ENCODE results near the gene TUBB4B.

TUBB4B gene

GRCh38 chr9:137212520-137212919, 28.6 kb upstream of the TUBB4B start:
- DNase-seq (ENCODE audit: low read depth, low spot score), result no peak

- DNase-seq (ENCODE audit: low read depth, low spot score), result no peak
Measured at GRCh38 chr9:137213160-137214060, 27.7 kb upstream of the TUBB4B start.

DNA sequence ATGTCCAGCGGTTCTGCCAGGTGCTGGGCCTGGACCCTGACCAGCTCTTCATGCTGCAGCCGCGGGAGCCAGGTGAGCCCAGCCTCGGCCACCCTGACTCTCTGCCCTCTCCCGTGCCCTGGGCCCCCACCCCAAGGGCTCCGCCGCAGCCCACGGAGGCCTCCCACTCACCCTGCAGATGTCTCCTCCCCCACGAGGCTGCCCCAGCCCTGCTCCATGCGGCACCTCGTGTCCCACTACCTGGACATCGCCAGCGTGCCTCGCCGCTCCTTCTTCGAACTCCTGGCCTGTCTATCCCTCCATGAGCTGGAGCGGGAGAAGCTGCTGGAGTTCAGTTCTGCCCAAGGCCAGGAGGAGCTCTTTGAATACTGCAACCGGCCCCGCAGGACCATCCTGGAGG, 26.5 kb upstream of the TUBB4B start:
- no peak for DNase-seq (ENCODE audit: low read depth, low spot score)

GRCh38 chr9:137215196-137215986, 25.7 kb upstream of the TUBB4B start:
- no peak for DNase-seq (ENCODE audit: low read depth, low spot score)

- DNase-seq (ENCODE audit: low read depth, low spot score), result no peak
Measured at GRCh38 chr9:137216188-137216965, 24.7 kb upstream of the TUBB4B start.

DNA sequence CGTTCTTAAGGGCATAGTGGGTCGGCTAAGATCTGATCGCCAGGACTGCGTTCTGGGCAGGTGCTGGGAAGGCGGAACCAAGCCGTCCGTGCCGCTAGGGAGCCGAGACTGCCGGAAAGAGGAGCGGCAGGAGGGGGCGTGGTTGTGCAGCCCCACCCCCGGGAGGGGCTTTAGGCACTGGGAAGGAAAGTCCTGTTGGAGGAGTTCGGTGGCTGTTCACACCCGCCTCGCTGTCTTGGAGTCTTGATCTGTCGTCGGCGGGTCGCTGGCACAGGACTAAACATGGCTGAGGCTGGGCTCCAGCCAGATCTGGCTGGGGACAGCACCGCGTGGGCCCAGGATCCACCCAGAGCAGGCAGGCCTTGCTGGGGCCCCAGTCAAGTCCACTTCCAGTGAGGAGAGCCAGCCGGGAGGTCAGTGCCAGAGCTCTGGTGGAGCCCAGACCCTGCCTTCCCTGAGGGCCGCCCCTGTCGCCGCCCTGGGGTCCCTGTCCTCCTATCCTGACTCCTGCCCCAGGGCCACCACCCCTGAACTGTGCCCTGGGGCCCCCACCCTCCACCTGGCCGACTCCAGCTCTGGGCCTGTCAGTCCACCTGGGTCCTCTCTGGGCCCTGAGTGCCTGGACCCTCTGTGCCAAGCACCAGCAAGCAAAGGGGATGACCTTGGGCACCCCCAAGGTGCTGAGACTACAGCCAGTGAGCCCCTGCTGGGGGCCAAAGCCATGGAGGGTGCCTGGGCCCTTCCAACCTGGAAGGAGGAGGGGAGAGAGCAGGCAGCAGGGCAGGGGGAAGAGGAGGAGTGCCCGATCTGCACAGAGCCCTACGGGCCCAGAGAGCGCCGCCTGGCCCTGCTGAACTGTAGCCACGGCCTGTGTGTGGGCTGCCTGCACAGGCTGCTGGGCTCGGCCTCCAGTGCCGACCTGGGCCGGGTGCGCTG, 23.5 kb upstream of the TUBB4B start:
- DNase-seq (ENCODE audit: low read depth, low spot score), result no peak

DNA sequence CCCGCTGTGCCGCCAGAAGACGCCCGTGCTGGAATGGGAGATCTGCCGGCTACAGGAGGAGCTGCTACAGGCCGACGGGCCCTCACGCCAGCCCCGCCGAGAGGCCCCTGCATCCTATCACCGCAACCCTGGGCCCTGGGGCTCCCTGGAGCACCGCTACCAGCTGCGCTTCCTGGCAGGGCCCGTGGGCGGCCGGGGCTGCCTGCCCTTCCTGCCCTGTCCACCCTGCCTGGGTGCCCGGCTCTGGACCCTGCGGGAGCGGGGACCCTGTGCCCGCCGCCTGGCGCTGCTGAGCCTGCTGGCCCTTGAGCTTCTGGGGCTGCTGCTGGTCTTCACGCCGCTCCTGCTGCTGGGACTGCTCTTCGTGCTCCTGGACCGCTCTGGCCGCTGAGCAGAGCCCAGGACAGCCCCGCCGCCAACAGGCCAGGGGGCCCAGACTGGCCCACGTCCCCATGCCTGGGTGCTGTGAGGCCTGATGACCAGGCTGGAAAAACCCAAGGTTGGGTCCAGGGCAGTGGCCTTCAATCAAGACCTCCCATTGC, 22.8 kb upstream of the TUBB4B start:
- DNase-seq (ENCODE audit: low read depth, low spot score), result no peak

GRCh38 chr9:137218754-137219271, 22.3 kb upstream of the TUBB4B start:
- DNase-seq (ENCODE audit: low read depth, low spot score), result no peak

GRCh38 chr9:137219757-137220316, 21.2 kb upstream of the TUBB4B start:
- no peak for DNase-seq (ENCODE audit: low read depth, low spot score)

- DNase-seq (ENCODE audit: low read depth, low spot score), result no peak
Measured at GRCh38 chr9:137220317-137221094, 20.6 kb upstream of the TUBB4B start.

DNA sequence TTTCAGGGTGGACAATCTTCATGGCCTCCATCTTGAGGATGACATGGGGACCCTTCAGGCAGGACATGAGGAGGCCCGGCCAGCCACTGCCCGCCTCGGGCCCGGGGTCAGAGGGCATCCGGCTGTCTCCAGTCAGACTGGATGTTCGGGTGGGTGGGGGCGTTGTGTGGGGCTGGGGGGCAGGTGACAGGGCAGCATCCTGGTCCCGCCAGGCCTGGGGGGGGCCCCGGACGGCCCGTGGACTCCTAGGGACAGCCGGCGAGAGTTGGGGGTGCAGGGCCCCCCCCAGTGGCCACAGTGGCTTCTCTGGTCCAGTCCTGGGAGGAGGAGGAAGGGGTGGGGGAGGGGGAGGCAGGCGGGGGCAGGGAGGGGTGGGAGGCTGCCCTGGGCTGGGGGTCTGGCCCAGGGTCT, 20.0 kb upstream of the TUBB4B start:
- no peak for DNase-seq (ENCODE audit: low read depth, low spot score)

- no peak for DNase-seq (ENCODE audit: low read depth, low spot score)
Measured at GRCh38 chr9:137221506-137222111, 19.5 kb upstream of the TUBB4B start.

DNA sequence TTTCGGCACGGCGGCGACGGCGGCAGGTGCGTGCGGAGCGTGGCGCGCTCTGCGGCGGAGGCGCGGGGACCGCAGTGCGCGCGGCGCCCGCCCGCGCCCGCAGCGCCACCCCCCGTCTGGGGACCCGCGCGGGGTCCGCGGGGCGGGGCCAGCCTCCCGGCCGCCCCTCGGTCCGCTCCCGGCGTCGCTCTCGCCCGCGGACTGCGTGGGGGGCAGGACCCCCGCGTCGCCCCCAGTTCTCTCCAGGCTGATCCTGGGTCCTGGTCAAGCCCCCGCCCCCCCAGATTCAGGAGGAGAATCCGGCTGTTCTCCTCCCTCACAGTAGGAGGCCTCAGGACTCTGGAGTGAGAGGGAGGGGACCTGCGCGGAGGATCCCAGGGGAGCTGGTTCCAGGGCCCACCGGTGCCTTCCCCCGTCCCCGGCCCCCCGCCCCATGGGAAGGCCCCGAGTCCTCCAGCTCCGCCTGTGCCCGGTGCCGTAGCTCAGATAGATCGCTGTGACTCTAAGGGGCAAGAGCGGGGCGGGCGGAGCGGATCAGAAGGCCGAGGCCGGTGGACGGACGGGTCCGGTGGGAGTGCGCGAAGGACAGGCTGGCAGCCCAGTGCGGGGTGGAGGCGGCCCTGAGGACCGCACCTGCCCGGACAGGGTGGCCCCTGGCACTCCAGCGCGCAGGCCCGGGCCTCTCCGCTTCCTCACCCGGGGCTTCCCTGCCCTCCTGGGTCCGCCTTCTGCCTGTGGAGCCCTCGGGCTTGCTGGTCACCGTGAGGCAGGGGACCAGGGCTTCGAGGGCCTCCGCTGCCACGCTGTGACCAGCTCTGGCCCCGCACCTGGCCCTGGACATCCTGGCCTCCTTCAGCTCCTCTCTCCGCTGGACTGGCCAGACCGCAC, 18.7 kb upstream of the TUBB4B start, which contains the start of gene RNF208:
TSS of gene RNF208 (minus strand) at position 51 of the 888 bp plus-strand sequence. CDS start 1,028 bp downstream, outside the sequence.
- no peak for DNase-seq (ENCODE audit: low read depth, low spot score)

DNA sequence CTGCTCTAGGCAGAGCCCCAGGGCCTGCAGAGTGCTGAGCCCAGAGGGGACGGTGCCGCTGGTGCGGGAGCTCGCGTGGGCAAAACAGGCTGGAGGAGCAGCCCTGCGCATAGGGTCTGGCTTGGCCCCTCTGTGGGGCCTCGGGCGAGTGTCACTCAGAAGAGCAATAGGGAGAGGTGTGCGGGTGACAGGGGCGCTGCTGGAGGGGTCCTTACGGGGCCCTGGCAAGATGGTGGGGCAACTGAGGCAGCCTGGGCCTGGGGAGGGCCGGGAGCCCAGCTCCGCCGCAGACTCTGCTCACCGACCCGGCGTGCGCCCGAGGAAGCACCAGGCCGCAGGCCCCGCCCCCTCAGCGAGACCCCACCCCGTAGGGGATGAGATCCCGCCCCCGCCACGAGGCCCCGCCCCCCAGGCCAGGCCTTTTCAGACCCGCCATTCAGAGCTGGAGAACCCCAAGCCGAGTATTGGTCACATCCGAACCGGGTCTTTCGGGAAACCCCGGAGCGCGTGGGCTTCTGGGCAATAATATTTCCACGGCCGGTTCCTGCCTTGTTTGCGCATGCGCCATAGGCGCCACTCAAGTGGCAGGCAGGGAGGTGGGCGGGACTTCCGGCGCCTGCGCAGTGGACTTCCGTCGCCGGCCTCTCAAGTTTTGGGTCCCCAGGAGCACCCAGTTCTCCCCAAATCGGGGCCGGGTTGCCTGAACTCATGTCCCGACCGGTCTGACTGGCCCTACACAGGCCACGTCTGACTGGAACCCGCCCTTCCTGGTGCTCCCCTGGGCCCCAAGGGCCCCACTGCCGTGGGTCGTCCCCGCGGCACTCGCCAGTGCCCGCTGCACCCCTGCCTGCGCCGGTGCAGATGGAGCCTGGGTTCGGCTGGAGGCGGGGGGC, 17.8 kb upstream of the TUBB4B start:
- peak; percentile 99 for DNase-seq (ENCODE audit: low read depth, low spot score)

DNA sequence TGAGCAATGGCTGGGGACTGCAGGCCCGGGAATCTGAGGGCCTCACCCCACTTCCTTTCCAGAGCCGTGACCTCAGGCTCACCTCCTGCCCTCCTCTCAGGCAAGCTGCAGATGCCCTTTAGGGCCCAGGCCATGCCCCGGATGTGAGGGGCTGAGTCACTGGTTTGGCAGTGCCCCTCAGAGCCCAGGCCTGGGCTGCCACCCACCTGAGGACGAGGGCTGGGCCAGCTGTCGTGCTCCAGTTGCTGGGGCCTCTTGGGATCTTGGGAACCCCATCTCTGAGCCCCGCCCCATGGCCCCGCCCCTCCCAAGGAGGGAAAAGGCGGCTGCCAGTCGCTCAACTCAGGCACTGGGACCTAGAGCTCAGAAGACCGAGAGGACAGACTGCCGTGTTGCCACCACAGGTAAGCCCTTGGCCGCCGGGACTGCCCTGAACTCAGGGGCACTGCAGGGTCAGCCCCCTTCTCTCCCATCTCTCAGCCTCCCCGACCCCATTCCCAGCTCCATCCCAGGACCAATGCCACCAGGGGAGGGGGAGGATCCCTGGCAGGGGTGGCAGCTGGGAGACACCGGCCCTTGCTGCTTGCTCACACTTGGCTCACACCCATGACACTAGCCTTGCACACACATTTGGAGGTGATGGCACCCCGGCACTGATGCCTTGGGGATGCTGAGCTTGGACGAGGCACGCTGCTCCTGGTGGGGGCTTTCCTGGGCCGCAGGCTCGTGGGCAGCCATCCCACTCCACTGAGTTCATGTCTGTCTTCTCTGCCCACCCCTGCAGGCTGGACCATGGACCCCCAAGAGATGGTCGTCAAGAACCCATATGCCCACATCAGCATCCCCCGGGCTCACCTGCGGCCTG, 16.0 kb upstream of the TUBB4B start, which contains the start of gene CYSRT1:
TSS of gene CYSRT1 (plus strand) at position 345 of the 865 bp plus-strand sequence. CDS start at position 793, 448 bp downstream.
- no peak for DNase-seq (ENCODE audit: low read depth, low spot score)
